DMS 273 (cell line): ENCODE measurements around the gene TLR6.

Experiments used
- DNase-seq: peaks from one replicate; lab custom pipeline; 2025; ENCODE audit not compliant: unreplicated experiment; lab: John Stamatoyannopoulos, UW

The TLR6 gene

GRCh38 chr4:38868059-38868960 lies 11.7 kb upstream of the TLR6 start:
- DNase-seq = peak; percentile 32

GRCh38 chr4:38867478-38868058 lies 11.0 kb upstream of the TLR6 start, which contains the start of gene FAM114A1:
FAM114A1 (plus strand) TSS chr4:38867806; CDS start chr4:38878079, 10,273 bp downstream.
- DNase-seq = peak; percentile 82

GRCh38 chr4:38866973-38867477 lies 10.4 kb upstream of the TLR6 start:
- no peak for DNase-seq

GRCh38 chr4:38865445-38865844 lies 8.8 kb upstream of the TLR6 start:
- no peak for DNase-seq

GRCh38 chr4:38861791-38862190 lies 5.2 kb upstream of the TLR6 start:
- DNase-seq = no peak

- peak; percentile 71 for DNase-seq
Observed at GRCh38 chr4:38860788-38861424, 4.3 kb upstream of the TLR6 start.

GRCh38 chr4:38859501-38859900 lies 2.9 kb upstream of the TLR6 start:
- no peak for DNase-seq

GRCh38 chr4:38858097-38858420 lies 1.4 kb upstream of the TLR6 start:
- no peak for DNase-seq

GRCh38 chr4:38857354-38858096 lies 908 bp upstream of the TLR6 start:
- no peak for DNase-seq

GRCh38 chr4:38856046-38856445 lies 571 bp downstream of the TLR6 start:
- no peak for DNase-seq

- DNase-seq = no peak
Observed at GRCh38 chr4:38855466-38855865, 1.2 kb downstream of the TLR6 start.

- DNase-seq = no peak
Observed at GRCh38 chr4:38846015-38846414, 10.6 kb downstream of the TLR6 start.

- DNase-seq = no peak
Observed at GRCh38 chr4:38842994-38843393, 13.6 kb downstream of the TLR6 start.

- DNase-seq = no peak
Observed at GRCh38 chr4:38837849-38838248, 18.8 kb downstream of the TLR6 start.

GRCh38 chr4:38837334-38837733 lies 19.3 kb downstream of the TLR6 start:
- DNase-seq = no peak

- DNase-seq = no peak
Observed at GRCh38 chr4:38834570-38834969, 22.0 kb downstream of the TLR6 start.

- no peak for DNase-seq
Observed at GRCh38 chr4:38832624-38833528, 23.7 kb downstream of the TLR6 start.

- no peak for DNase-seq
Observed at GRCh38 chr4:38832206-38832605, 24.4 kb downstream of the TLR6 start.

GRCh38 chr4:38831653-38832052 lies 25.0 kb downstream of the TLR6 start:
- no peak for DNase-seq

GRCh38 chr4:38829237-38829636 lies 27.4 kb downstream of the TLR6 start:
- no peak for DNase-seq
